H9 (cell line): ENCODE results near the gene NDC80. TPM values are rescaled to one million over a fixed set of nuclear protein-coding genes. Genes with fewer than 3 reads are reported as not detected.

Source experiments
- DNase-seq: peaks from one replicate; pipeline ENCODE4 v3.0.0-alpha.2; 2017
- H2AFZ ChIP-seq: one replicate; pipeline ENCODE4 v1.6.1; 2013; ENCODE audit warnings: mild to moderate bottlenecking, low read length, control low read depth, moderate library complexity
- H2AK5ac ChIP-seq: 2 replicates; pipeline ENCODE4 v1.6.1; 2013; ENCODE audit warnings: low read length, control low read depth, mixed read lengths; ENCODE audit not compliant: insufficient read length
- H2BK120ac ChIP-seq: one replicate; pipeline ENCODE4 v1.6.1; 2013; ENCODE audit warnings: low read depth, mild to moderate bottlenecking, low read length, control low read depth, inconsistent platforms; ENCODE audit not compliant: poor library complexity, severe bottlenecking
- H2BK12ac ChIP-seq: 2 replicates; pipeline ENCODE4 v1.6.1; 2013; ENCODE audit warnings: low read length, control low read depth, mixed read lengths, low read depth; ENCODE audit not compliant: insufficient read length
- H2BK15ac ChIP-seq: 2 replicates; pipeline ENCODE4 v1.6.1; 2013; ENCODE audit warnings: low read depth, low read length, control low read depth
- H2BK20ac ChIP-seq: one replicate; pipeline ENCODE4 v1.6.1; 2013; ENCODE audit warnings: low read depth, mild to moderate bottlenecking, low read length, control low read depth, inconsistent platforms; ENCODE audit not compliant: poor library complexity, severe bottlenecking
- H2BK5ac ChIP-seq: 2 replicates; pipeline ENCODE4 v1.6.1; 2013; ENCODE audit warnings: low read length, control low read depth, mixed read lengths; ENCODE audit not compliant: insufficient read length
- H3K14ac ChIP-seq: 2 replicates; pipeline ENCODE4 v1.6.1; 2013; ENCODE audit warnings: low read length, control low read depth; ENCODE audit not compliant: insufficient read depth
- H3K18ac ChIP-seq: 2 replicates; pipeline ENCODE4 v1.6.1; 2013; ENCODE audit warnings: low read depth, mild to moderate bottlenecking, mixed read lengths, low read length, control low read depth; ENCODE audit not compliant: insufficient read length
- H3K23ac ChIP-seq: 2 replicates; pipeline ENCODE4 v1.6.1; 2013; ENCODE audit warnings: low read length, control low read depth, mixed read lengths, low read depth; ENCODE audit not compliant: insufficient read length
- H3K23me2 ChIP-seq: 2 replicates; pipeline ENCODE4 v1.6.1; 2013; ENCODE audit warnings: low read depth, mild to moderate bottlenecking, mixed read lengths, low read length, control low read depth; ENCODE audit not compliant: insufficient read length, poor library complexity, severe bottlenecking
- H3K27ac ChIP-seq: 2 replicates; pipeline ENCODE4 v1.5.1; 2013; ENCODE audit warnings: low read length, control low read depth, mixed read lengths, low read depth; ENCODE audit not compliant: insufficient read length
- H3K27me3 ChIP-seq: 2 replicates; pipeline ENCODE4 v1.6.1; 2013; ENCODE audit warnings: low read length, control low read depth, inconsistent platforms; ENCODE audit not compliant: insufficient read depth
- H3K4ac ChIP-seq: 2 replicates; pipeline ENCODE4 v1.6.1; 2013; ENCODE audit warnings: low read depth, mild to moderate bottlenecking, control low read depth, inconsistent platforms, low read length, moderate library complexity
- H3K4me1 ChIP-seq: 2 replicates; pipeline ENCODE4 v1.6.1; 2013; ENCODE audit warnings: low read length, control low read depth, inconsistent platforms; ENCODE audit not compliant: insufficient read depth
- H3K4me2 ChIP-seq: 2 replicates; pipeline ENCODE4 v1.6.1; 2013; ENCODE audit warnings: low read length, control low read depth, mixed read lengths; ENCODE audit not compliant: insufficient read length, insufficient read depth
- H3K56ac ChIP-seq: 2 replicates; pipeline ENCODE4 v1.6.1; 2013; ENCODE audit warnings: low read depth, mild to moderate bottlenecking, mixed read lengths, low read length, control low read depth; ENCODE audit not compliant: insufficient read length
- H3K79me1 ChIP-seq: 2 replicates; pipeline ENCODE4 v1.6.1; 2013; ENCODE audit warnings: low read depth, mild to moderate bottlenecking, moderate library complexity, low read length, control low read depth, inconsistent platforms; ENCODE audit not compliant: insufficient read depth, poor library complexity, severe bottlenecking
- H3K79me2 ChIP-seq: 2 replicates; pipeline ENCODE4 v1.6.1; 2013; ENCODE audit warnings: low read length, control low read depth, inconsistent platforms; ENCODE audit not compliant: insufficient read depth
- H3K9ac ChIP-seq: 2 replicates; pipeline ENCODE4 v1.6.1; 2013; ENCODE audit warnings: low read length, control low read depth, mixed read lengths; ENCODE audit not compliant: insufficient read length; ENCODE audit errors: extremely low read depth
- H3K9me3 ChIP-seq: one replicate; pipeline ENCODE4 v1.6.1; 2013; ENCODE audit warnings: low read depth, low read length, inconsistent platforms; ENCODE audit not compliant: control insufficient read depth
- H3T11ph ChIP-seq: one replicate; pipeline ENCODE4 v1.6.1; 2013; ENCODE audit warnings: mild to moderate bottlenecking, low read length, control low read depth, inconsistent platforms
- H4K20me1 ChIP-seq: one replicate; pipeline ENCODE4 v1.6.1; 2013; ENCODE audit not compliant: control insufficient read depth, insufficient read length, insufficient read depth
- H4K5ac ChIP-seq: 2 replicates; pipeline ENCODE4 v1.6.1; 2013; ENCODE audit warnings: low read depth, mild to moderate bottlenecking, mixed read lengths, low read length, control low read depth; ENCODE audit not compliant: insufficient read length
- H4K8ac ChIP-seq: replicated peaks from 2 replicates; pipeline ENCODE4 v1.6.1; 2013; ENCODE audit warnings: low read length, control low read depth, mixed read lengths, low read depth; ENCODE audit not compliant: insufficient read length
- H4K91ac ChIP-seq: 2 replicates; pipeline ENCODE4 v1.6.1; 2013; ENCODE audit warnings: low read depth, mild to moderate bottlenecking, moderate library complexity, mixed read lengths, low read length, control low read depth; ENCODE audit not compliant: insufficient read length
- H3K27ac Mint-ChIP-seq, 3 experiments: 2 replicates in 2 of 3; 3 replicates in 1 of 3; pipeline ENCODE4 v1.8.0; 2020 to 2021; ENCODE audit warnings: mixed read lengths in 3 of 3, mild to moderate bottlenecking in 1 of 3, moderate library complexity in 1 of 3
- H3K27me3 Mint-ChIP-seq: 2 replicates; pipeline ENCODE4 v1.8.0; 2021; ENCODE audit warnings: low read depth, mild to moderate bottlenecking, moderate library complexity, mixed read lengths
- H3K36me3 Mint-ChIP-seq, 3 experiments: 2 replicates in 2 of 3; 3 replicates in 1 of 3; pipeline ENCODE4 v1.8.0; 2020 to 2021; ENCODE audit warnings: low read depth in 3 of 3, mixed read lengths in 3 of 3; ENCODE audit not compliant: insufficient read depth in 1 of 3
- H3K4me1 Mint-ChIP-seq, 2 experiments: 2 replicates each; pipeline ENCODE4 v1.8.0; 2020; ENCODE audit warnings: mixed read lengths in 2 of 2
- H3K4me3 Mint-ChIP-seq, 2 experiments: 2 replicates in 1 of 2; 3 replicates in 1 of 2; pipeline ENCODE4 v1.8.0; 2020 to 2021; ENCODE audit warnings: mild to moderate bottlenecking in 2 of 2, mixed read lengths in 2 of 2, moderate library complexity in 1 of 2
- H3K9me3 Mint-ChIP-seq, 2 experiments: 2 replicates in 1 of 2; 3 replicates in 1 of 2; pipeline ENCODE4 v1.8.0; 2020; ENCODE audit warnings: mild to moderate bottlenecking in 2 of 2, mixed read lengths in 2 of 2, moderate library complexity in 1 of 2
- WGBS: extraction: QIAGEN DNeasy Blood & Tissue Kit; methylation state at CpG from one replicate; pipeline ENCODE4 v1.1.7; 2013; ENCODE audit warnings: missing lambda C conversion rate, low lambda C conversion rate, mixed read lengths; ENCODE audit not compliant: insufficient read length; ENCODE audit errors: extremely low coverage; 5-methylcytosine and 5-hydroxymethylcytosine counted together
- total RNA-seq: library from RNA; stranded (reverse); gene quantifications from 2 replicates; pipeline ENCODE4 v1.2.1, GENCODE V29; 2021
- TF ChIP-seq, protein P1 (sequence below): fragments of 200-600 bp; sonication (generic); conservative IDR thresholded peaks from 3 replicates; pipeline ENCODE4 v1.8.0; 2021; ENCODE audit warnings: antibody characterized with exemption, mild to moderate bottlenecking

Gene NDC80
- total RNA-seq, 1 experiment from 2014 or later, result 39.5 TPM

DNA sequence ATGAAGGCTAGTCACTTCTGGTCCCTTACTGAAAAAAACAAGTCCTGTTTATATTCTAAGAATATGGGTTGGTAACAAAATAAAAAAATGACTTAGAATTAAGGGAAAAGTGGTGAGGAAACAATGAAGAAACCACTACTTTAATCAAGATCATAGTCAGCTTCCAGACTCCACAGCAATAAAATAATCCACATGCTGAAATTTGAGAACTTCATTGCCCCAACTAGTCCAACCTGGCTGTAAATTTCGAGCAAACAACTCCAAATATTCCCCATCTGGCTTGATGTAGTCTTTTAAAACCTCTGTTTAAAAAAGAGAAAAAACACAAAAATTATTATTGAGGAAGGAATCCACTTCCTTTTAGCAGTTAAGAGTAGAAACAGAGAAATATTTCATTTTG is 32.5 kb upstream of the NDC80 start:
- Histone ChIP-seq H3K18ac (no peak overlapping the region), H3K23me2 (no peaks in the 10 kb centered on the region), H4K5ac (no peak overlapping the region), H2BK120ac (no peak overlapping the region), H3K27ac (no peak overlapping the region), H3K9ac (no peak overlapping the region), H3K79me2 (no peaks in the 10 kb centered on the region), H3K27me3 (no peaks in the 10 kb centered on the region), H3K9me3 (no peaks in the 10 kb centered on the region), H3K56ac (no peak overlapping the region), H3K4me1 (no peaks in the 10 kb centered on the region; the same call in 1 of the 2 replicates), H2AFZ (no peak overlapping the region), H4K20me1 (no peaks in the 10 kb centered on the region), H4K8ac (no peak overlapping the region), H2BK5ac (no peak overlapping the region), H2BK20ac (no peak overlapping the region), H2BK15ac (no peak overlapping the region), H3K23ac (no peak overlapping the region), H4K91ac (no peak overlapping the region), H2AK5ac (no peak overlapping the region), H3K4me2 (no peak overlapping the region), H3K4ac (no peak overlapping the region), H3K79me1 (no peaks in the 10 kb centered on the region), H3K14ac (no peak overlapping the region), H3T11ph (no peak overlapping the region), H2BK12ac (no peak overlapping the region)
- no peak overlapping the region for H3K27ac Mint-ChIP-seq
- H3K9me3 Mint-ChIP-seq, result no peaks in the 10 kb centered on the region
- H3K36me3 Mint-ChIP-seq, result peaks cover 0 to 13% (median 8%) of the 10 kb centered on the region in 3 experiments; a peak in 5 of 7 replicates
- no peak overlapping the region for H3K4me3 Mint-ChIP-seq
- H3K27me3 Mint-ChIP-seq, result no peaks in the 10 kb centered on the region
- peaks cover 4 to 5% of the 10 kb centered on the region in 2 experiments for H3K4me1 Mint-ChIP-seq
- no peak for DNase-seq
- TF ChIP-seq, protein P1, sequence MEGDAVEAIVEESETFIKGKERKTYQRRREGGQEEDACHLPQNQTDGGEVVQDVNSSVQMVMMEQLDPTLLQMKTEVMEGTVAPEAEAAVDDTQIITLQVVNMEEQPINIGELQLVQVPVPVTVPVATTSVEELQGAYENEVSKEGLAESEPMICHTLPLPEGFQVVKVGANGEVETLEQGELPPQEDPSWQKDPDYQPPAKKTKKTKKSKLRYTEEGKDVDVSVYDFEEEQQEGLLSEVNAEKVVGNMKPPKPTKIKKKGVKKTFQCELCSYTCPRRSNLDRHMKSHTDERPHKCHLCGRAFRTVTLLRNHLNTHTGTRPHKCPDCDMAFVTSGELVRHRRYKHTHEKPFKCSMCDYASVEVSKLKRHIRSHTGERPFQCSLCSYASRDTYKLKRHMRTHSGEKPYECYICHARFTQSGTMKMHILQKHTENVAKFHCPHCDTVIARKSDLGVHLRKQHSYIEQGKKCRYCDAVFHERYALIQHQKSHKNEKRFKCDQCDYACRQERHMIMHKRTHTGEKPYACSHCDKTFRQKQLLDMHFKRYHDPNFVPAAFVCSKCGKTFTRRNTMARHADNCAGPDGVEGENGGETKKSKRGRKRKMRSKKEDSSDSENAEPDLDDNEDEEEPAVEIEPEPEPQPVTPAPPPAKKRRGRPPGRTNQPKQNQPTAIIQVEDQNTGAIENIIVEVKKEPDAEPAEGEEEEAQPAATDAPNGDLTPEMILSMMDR, result no peak
- WGBS, result no CpG with 5 or more reads among the region's 1 CpG
